ENCODE measurements around the gene TMEM98.

- no peak for TF ChIP-seq TAF1 (IDR thresholded peaks at IDR 0.05; ENCODE audit: low read depth, low read length)
- no peak for TF ChIP-seq POLR2A (IDR thresholded peaks at IDR 0.05; ENCODE audit: low read depth, low read length)
Measured at GRCh38 chr17:32927724-32928585, at the start of gene TMEM98.

Measured in GM12891 (cell line).